Activated CD4-positive, alpha-beta T cell treated with anti-CD3 and anti-CD28 coated beads, Interleukin-2, amount 10 ng/mL, durations not matched to agents 7 days and 5 days (primary cell): Measurements from ENCODE around the gene FAM83E. TPM values are rescaled to one million over a fixed set of nuclear protein-coding genes. Genes with fewer than 3 reads are reported as not detected.
"Not testable (repeated sequence)": the region's sequence is repeated elsewhere in the genome, so short reads cannot be mapped to it uniquely, and the experiment has no call there.

ENCODE experiments used
- CTCF ChIA-PET: fragments of 350-600 bp; sonication (Branson Sonifier 250); formaldehyde crosslinking; loops from one replicate; lab custom pipeline; 2021; ENCODE audit warnings: antibody characterized with exemption; lab: Charles Lee
- POLR2A ChIA-PET: fragments of 350-600 bp; sonication (Branson Sonifier 250); formaldehyde crosslinking; loops from one replicate; lab custom pipeline; 2021; ENCODE audit warnings: antibody characterized with exemption; lab: Charles Lee
- DNase-seq: peaks from one replicate; pipeline ENCODE4 v3.0.0-alpha.2; 2020
- H3K27ac Mint-ChIP-seq: one replicate; pipeline ENCODE4 v1.8.0; 2021; ENCODE audit warnings: mild to moderate bottlenecking, moderate library complexity, mixed read lengths
- H3K27me3 Mint-ChIP-seq: one replicate; pipeline ENCODE4 v1.8.0; 2021; ENCODE audit warnings: mixed read lengths
- H3K36me3 Mint-ChIP-seq: one replicate; pipeline ENCODE4 v1.8.0; 2021; ENCODE audit warnings: low read depth, mixed read lengths
- H3K4me1 Mint-ChIP-seq: one replicate; pipeline ENCODE4 v1.8.0; 2021; ENCODE audit warnings: mixed read lengths
- H3K4me3 Mint-ChIP-seq: one replicate; pipeline ENCODE4 v1.8.0; 2021; ENCODE audit warnings: mild to moderate bottlenecking, moderate library complexity, mixed read lengths
- H3K9me3 Mint-ChIP-seq: one replicate; pipeline ENCODE4 v1.8.0; 2021; ENCODE audit warnings: mixed read lengths
- total RNA-seq, 2 experiments: library from RNA; stranded (reverse); gene quantifications; one replicate each; pipeline ENCODE4 v1.2.3, GENCODE V29; 2021

Gene FAM83E
- total RNA-seq, 2 experiments from 2014 or later: 2.5 TPM

GRCh38 chr19:48637948-48638830 is 23.3 kb upstream of the FAM83E start:
- CTCF ChIA-PET: interaction anchor here (0.9 kb wide), 2 partner anchors 8 to 13 kb away, joined by 3 to 5 read pairs; partner anchors contain the start of gene CA11
- POLR2A ChIA-PET: interaction anchor here (0.7 kb wide), 1 partner anchor 208 kb away, joined by 7 read pairs; no protein-coding TSS in a partner anchor
- peak overlapping the region; percentile 99 for H3K27ac Mint-ChIP-seq
- peak overlapping the region; percentile 94 for H3K4me3 Mint-ChIP-seq
- peaks cover 44% of the 10 kb centered on the region for H3K4me1 Mint-ChIP-seq
- H3K36me3 Mint-ChIP-seq: peaks cover 8% of the 10 kb centered on the region
- no peaks in the 10 kb centered on the region for H3K27me3 Mint-ChIP-seq
- peaks cover 3% of the 10 kb centered on the region for H3K9me3 Mint-ChIP-seq
- DNase-seq: peak; percentile 91

- Mint-ChIP-seq H3K4me1 (peaks cover 48% of the 10 kb centered on the region), H3K4me3 (peak overlapping the region; percentile 94), H3K27me3 (no peaks in the 10 kb centered on the region), H3K27ac (peak overlapping the region; percentile 99), H3K9me3 (peaks cover 3% of the 10 kb centered on the region), H3K36me3 (peaks cover 10% of the 10 kb centered on the region)
- ChIA-PET POLR2A (interaction anchor here (0.7 kb wide), 1 partner anchor 208 kb away, joined by 7 read pairs; no protein-coding TSS in a partner anchor), CTCF (interaction anchor here (0.9 kb wide), 1 partner anchor 9 kb away, joined by 5 read pairs; the partner anchor contains the start of gene CA11)
- DNase-seq: peak; percentile 100
Observed at GRCh38 chr19:48637449-48637947, 22.6 kb upstream of the FAM83E start.

- ChIA-PET POLR2A (no interaction called here), CTCF (interaction anchor here (0.9 kb wide), 1 partner anchor 9 kb away, joined by 5 read pairs; the partner anchor contains the start of gene CA11)
- peak within 1 kb of the TSS; percentile 99 for H3K27ac Mint-ChIP-seq
- peak; percentile 35 for DNase-seq
- H3K36me3 Mint-ChIP-seq: peaks cover 13% of the 10 kb centered on the region
- H3K4me1 Mint-ChIP-seq: peaks cover 50% of the 10 kb centered on the region
- H3K9me3 Mint-ChIP-seq: peaks cover 3% of the 10 kb centered on the region
- no peaks in the 10 kb centered on the region for H3K27me3 Mint-ChIP-seq
- peak within 1 kb of the TSS; percentile 94 for H3K4me3 Mint-ChIP-seq
Observed at GRCh38 chr19:48636859-48637448, 22.1 kb upstream of the FAM83E start, which contains the start of gene DBP. Gene DBP, minus strand, starts transcription at chr19:48637379. Its CDS starts 385 bp downstream, at chr19:48636994.

- Mint-ChIP-seq H3K27me3 (no peaks in the 10 kb centered on the region), H3K9me3 (peaks cover 3% of the 10 kb centered on the region), H3K27ac (peak overlapping the region; percentile 99), H3K4me1 (peaks cover 55% of the 10 kb centered on the region), H3K4me3 (peak overlapping the region; percentile 94), H3K36me3 (peaks cover 13% of the 10 kb centered on the region)
- CTCF ChIA-PET: no interaction called here
- peak; percentile 38 for DNase-seq
- POLR2A ChIA-PET: no interaction called here
Observed at GRCh38 chr19:48635966-48636858, 21.3 kb upstream of the FAM83E start.

DNA sequence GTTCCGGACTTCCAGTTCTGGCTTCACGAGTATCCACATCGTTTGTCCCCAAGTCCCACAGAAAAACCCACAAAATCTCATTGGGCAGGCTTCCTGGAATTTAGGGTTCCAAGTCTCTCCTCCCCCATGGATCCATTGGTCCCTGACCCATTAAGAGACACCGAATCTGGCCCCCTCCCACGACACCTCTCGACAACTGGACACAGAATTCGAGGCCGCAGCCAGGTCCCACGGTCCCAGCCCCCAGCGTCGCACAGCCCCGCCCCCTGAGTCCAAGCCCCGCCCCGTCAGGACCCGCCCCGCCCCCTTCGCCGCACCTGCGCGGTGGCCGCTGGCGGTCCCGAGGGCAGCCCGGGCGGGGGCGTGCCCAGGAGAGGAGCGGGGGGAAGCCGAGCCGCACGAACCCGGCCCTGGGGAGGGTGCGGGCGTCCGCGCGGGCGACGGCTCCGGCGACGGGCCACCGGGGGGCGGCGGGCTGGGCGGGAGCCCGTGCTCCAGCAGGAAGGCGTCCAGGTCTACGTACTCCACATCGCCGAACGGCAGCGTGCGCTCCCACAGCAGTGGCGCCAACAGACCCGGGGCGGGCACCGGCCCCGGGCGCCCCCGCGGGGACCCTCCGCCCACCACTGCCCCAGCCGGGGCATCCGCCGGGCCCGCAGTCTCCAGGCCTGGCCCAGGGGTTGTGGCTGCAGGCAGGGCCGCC is 20.5 kb upstream of the FAM83E start:
- peak overlapping the region; percentile 94 for H3K4me3 Mint-ChIP-seq
- peaks cover 59% of the 10 kb centered on the region for H3K4me1 Mint-ChIP-seq
- peak; percentile 73 for DNase-seq
- ChIA-PET CTCF (no interaction called here), POLR2A (no interaction called here)
- H3K27me3 Mint-ChIP-seq: no peaks in the 10 kb centered on the region
- H3K36me3 Mint-ChIP-seq: peaks cover 15% of the 10 kb centered on the region
- H3K27ac Mint-ChIP-seq: peak overlapping the region; percentile 90
- H3K9me3 Mint-ChIP-seq: peaks cover 3% of the 10 kb centered on the region

DNA sequence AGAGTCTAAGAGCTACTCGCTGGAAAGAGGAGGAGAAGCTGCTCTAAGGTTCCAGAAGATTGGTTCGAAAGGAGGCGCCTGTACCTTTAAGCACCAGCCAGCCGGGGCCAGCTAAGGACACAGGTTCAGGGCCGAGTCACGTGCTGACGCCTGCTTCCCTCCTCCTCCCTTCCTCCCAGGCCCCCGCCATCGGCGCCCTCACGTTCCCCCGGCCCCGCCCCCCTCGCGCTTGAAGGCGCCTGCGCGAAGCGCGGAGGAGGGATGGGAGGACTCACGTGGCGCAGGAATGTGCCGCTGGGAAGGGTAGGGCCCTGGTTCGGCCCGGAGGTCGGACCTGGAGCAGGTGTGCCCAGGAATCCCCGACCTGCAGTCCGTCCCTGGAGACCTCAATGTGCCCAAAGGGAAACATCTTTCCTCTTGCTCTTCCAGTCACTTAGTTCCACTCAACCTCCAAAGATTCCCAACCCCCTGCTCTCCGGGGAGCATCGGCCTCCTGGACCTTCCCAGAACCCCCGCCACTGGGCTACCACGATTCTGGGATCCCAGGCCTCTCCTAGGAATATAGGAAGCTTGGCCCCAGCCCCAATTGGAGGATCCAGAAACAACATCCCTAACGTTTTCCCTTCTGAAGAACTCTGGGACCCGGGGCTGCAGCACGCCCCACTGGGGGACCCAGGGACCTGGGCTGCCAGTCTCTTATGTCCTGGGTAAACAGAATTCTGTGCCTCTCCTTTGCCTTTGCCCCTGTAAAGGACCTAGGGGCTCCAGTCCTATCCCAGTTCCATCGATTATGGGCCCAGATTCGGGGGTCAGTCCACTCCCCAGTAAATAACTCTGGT is 19.8 kb upstream of the FAM83E start:
- Mint-ChIP-seq H3K36me3 (peaks cover 18% of the 10 kb centered on the region), H3K4me1 (peaks cover 60% of the 10 kb centered on the region)

DNA sequence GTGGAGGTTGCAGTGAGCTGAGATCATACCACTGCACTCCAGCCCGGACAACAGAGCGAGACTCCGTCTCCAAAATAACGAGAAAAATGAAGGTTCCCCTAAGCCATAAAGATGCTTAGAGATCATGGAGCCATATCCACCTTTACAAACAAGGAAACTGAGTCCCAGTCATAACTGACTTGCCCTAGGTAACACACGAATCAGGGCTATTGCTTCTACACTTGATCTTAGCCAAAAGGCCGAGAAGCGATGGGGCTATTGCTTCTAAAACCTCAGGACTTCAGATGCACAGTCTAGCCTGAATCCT is 19.1 kb upstream of the FAM83E start:
- H3K27ac Mint-ChIP-seq: peak overlapping the region; percentile 90
- H3K27me3 Mint-ChIP-seq: no peaks in the 10 kb centered on the region
- ChIA-PET POLR2A (interaction anchor here (1.0 kb wide), 1 partner anchor 12 kb away, joined by 4 read pairs; the partner anchor contains the start of gene CA11), CTCF (interaction anchor here (0.5 to 2.3 kb wide), 6 partner anchors 10 to 565 kb away, joined by 3 to 10 read pairs (median 4); partner anchors contain the start of gene CA11)
- DNase-seq: no peak
- H3K4me3 Mint-ChIP-seq: peak overlapping the region; percentile 74
- peaks cover 3% of the 10 kb centered on the region for H3K9me3 Mint-ChIP-seq
- peaks cover 17% of the 10 kb centered on the region for H3K36me3 Mint-ChIP-seq
- H3K4me1 Mint-ChIP-seq: peaks cover 60% of the 10 kb centered on the region

More for the DNA sequence above, 19.8 kb upstream of the FAM83E start:
- peak overlapping the region; percentile 90 for H3K27ac Mint-ChIP-seq
- peak overlapping the region; percentile 74 for H3K4me3 Mint-ChIP-seq
- POLR2A ChIA-PET: interaction anchor here (1.0 kb wide), 1 partner anchor 11 kb away, joined by 4 read pairs; the partner anchor contains the start of gene CA11
- peaks cover 3% of the 10 kb centered on the region for H3K9me3 Mint-ChIP-seq
- CTCF ChIA-PET: interaction anchor here (0.5 to 2.3 kb wide), 5 partner anchors 11 to 564 kb away, joined by 3 to 10 read pairs (median 3); partner anchors contain the start of gene CA11
- peak; percentile 94 for DNase-seq
- H3K27me3 Mint-ChIP-seq: no peaks in the 10 kb centered on the region

DNA sequence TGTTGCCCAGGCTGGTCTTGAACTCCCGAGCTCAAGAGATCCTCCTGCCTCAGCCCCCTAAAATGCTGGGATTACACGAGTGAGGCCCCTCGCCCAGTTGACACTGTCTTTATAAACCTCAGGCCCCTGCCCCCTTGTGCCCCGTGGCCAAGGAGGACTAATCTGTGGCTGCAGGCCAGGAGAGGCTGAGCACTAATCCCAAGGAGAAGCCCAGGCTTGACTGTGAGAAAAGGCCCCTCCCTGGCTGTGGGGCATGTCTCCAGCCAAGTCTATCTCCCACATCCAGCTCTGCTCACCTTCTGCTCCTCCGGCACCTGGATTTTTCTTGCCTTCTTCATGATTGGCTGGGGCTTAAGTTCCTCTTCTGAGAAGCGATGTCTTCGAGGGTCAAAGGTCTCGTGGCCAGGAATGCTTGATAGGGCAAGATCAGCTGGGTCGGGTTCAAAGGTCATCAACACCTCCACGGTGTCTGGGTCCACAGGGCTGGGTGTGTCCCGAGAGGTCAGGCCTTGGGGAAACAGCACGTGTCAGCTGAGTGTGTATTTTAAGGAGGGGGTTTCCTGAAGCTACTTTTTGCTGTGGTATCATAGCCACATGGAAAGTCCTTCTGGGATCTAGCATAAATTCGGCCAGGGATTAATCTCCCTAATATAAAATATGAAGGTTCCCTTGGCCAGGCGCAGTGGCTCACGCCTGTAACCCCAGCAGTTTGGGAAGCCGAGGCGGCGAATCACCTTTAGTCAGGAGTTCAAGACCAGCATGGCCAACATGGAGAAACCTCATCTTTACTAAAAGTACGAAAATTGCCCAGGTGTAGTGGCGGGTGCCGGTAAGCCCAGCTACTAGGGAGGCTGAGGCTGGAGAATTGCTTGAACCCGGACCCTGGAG is 18.5 kb upstream of the FAM83E start:
- Mint-ChIP-seq H3K27ac (peak overlapping the region; percentile 90), H3K27me3 (no peaks in the 10 kb centered on the region), H3K9me3 (no peaks in the 10 kb centered on the region), H3K4me1 (peaks cover 56% of the 10 kb centered on the region), H3K4me3 (no peak overlapping the region), H3K36me3 (peaks cover 17% of the 10 kb centered on the region)
- DNase-seq: no peak
- POLR2A ChIA-PET: interaction anchor here (1.0 kb wide), 1 partner anchor 12 kb away, joined by 4 read pairs; the partner anchor contains the start of gene CA11
- CTCF ChIA-PET: interaction anchor here (0.5 to 2.3 kb wide), 6 partner anchors 10 to 565 kb away, joined by 3 to 10 read pairs (median 4); partner anchors contain the start of gene CA11

DNA sequence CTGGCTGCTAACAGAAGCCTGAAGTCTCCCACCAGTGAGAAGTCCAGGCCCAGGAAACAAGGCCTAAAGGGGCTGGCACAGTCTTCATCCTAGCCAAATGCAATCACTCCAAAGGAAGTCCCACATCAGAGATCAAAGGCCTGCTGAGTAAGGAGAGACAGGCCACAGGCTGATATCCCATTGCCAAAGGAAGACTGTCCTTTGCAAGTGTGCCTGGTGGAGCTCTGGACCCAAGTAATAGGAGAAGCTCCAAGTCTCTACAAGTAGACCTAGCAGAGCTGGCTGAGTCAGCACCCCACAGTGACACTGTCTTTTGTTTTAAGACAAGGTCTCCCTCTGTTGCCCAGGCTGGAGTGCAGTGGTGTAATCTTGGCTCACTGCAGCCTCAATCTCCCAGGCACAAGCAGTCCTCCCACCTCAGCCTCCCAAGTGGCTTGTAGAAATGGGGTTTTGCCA is 17.8 kb upstream of the FAM83E start:
- Mint-ChIP-seq H3K9me3 (no peaks in the 10 kb centered on the region), H3K27ac (peak overlapping the region; percentile 62), H3K4me1 (peaks cover 50% of the 10 kb centered on the region), H3K27me3 (no peaks in the 10 kb centered on the region), H3K4me3 (no peak overlapping the region), H3K36me3 (peaks cover 17% of the 10 kb centered on the region)
- CTCF ChIA-PET: interaction anchor here (0.9 to 2.3 kb wide), 3 partner anchors 9 to 13 kb away, joined by 3 to 10 read pairs (median 8); partner anchors contain the start of gene CA11
- POLR2A ChIA-PET: no interaction called here
- no peak for DNase-seq

- DNase-seq, H3K9me3 Mint-ChIP-seq, CTCF ChIA-PET, POLR2A ChIA-PET, H3K4me3 Mint-ChIP-seq, H3K27me3 Mint-ChIP-seq: not testable (repeated sequence)
- peak overlapping the region; percentile 62 for H3K27ac Mint-ChIP-seq
- peaks cover 17% of the 10 kb centered on the region for H3K36me3 Mint-ChIP-seq
- peaks cover 48% of the 10 kb centered on the region for H3K4me1 Mint-ChIP-seq
Observed at GRCh38 chr19:48632286-48632685, 17.4 kb upstream of the FAM83E start.
